ENCODE results near the gene TMTC4. TPM values are rescaled to one million over a fixed set of nuclear protein-coding genes. Genes with fewer than 3 reads are reported as not detected.
"Not testable (repeated sequence)": the region's sequence is repeated elsewhere in the genome, so short reads cannot be mapped to it uniquely, and the experiment has no call there.

The TMTC4 gene
- total RNA-seq: 16.4 and 19.4 TPM in 2 replicates
- polyA plus RNA-seq (2012): 3.6 TPM

DNA sequence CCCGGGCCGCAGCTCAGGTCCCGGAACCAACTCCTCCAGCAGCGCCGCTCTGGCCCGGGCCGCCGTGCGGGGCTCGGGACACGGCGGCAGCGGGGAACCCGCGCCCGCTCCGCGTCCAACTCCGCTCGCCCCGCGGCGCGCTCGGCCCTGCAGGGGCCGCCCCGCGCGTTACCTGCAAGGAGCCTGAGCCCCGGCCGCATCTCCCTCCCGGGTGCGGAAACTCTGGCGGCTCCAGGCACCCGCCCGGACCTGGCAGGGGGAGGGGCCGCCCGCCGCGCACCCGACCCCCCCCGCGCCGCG is at the start of gene TMTC4:
TSS of gene TMTC4 (minus strand) at position 224 of the 300 bp plus-strand sequence. CDS start 4,433 bp downstream, outside the sequence.
- DNase-seq (ENCODE audit: low read depth): no peak

GRCh38 chr13:100722517-100722916 is 47.9 kb upstream of the TMTC4 start:
- DNase-seq (ENCODE audit: low read depth): no peak

DNA sequence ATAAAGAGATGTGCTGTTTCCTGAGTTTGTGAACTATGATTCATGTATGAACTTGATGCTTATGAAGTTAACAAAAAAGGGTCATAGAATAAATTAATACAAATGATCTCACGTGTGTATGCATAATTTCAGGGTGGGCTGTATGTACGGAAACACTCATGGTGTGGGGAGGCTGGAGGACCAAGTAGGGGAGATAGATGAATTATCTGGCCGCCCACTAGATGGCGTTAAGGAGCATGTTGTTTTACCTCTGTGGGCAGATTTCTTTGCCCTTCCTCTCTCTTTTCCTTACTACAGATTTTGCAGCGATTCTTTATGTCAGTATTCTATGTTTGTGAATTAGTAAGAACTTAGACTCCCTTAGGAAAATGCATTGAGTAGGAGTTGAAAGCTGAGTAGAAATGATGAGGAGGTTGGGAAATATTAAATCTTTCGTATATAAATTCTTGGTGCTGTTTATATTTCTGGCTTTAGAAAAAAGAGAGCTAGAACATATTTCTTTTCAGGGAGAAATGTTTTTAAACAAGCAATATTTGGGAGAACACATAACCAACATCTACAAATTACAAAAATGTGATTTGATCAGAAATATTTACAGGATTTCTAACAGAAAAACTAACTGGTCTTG is 47.4 kb upstream of the TMTC4 start:
- peak; percentile 66 for DNase-seq (ENCODE audit: low read depth)

DNA sequence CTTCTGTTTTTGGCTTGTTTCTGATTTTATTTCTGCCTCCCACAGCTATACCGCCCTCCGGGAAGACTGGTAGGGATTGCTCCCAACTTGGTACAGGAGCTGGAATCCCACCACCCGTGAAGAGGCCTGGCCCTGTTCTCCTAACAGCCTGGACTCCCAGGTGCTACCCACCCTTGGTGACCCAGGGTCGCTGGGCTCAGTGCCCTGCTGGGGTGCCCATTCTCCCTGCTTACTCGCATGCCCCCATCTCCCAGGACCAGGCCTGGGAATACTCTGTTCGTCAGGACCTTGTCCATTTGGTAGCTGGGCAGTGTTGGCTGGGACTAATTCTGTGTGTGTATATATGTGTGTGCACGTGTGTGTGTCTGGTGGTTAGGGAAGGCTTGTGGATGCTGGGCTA is 41.0 kb upstream of the TMTC4 start:
- no peak for DNase-seq (ENCODE audit: low read depth)

GRCh38 chr13:100714478-100714877 is 39.9 kb upstream of the TMTC4 start:
- DNase-seq (ENCODE audit: low read depth): no peak

GRCh38 chr13:100710176-100710575 is 35.6 kb upstream of the TMTC4 start:
- no peak for DNase-seq (ENCODE audit: low read depth)

DNA sequence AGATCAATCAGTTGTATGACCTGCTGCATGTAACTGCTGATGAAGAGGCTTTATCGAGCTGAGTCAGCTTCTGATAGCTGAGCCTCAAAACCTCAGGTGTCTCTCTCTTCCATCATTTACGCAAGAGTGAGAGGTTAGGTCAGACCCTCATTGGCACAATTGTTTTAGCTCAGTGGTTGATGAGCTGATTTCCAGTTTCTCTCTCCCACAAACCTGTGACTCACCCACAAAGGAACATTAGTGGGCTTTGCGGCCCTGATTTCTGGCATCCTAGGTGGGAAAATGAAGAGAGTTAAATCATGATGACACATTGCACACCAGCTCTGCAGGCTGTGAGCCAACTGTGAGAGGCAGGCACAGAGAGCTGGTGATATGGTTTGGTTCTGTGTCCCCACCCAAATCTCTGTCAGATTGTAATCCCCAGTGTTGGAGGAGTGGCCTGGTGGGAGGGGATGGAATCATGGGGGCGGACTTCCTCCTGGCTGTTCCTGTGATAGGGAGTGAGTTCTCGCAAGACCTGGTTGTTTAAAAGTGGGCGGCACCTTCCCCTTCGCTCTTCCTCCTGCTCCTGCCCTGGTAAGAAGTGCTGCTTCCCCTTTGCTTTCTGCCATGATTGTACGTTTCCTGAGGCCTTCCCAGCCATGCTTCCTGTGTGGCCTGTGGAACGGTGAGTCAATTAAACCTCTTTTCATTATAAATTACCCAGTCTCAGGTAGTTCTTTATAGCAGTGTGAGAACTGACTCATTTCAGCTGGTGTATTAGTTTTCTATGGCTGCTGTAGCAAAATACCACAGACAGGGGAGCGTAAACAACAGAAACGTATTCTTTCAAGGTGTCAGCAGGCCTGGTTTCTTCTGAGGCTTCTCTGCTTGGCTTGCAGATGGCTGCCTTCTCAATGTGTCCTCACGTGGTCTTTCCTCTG is 33.5 kb upstream of the TMTC4 start:
- peak; percentile 20 for DNase-seq (ENCODE audit: low read depth)

- DNase-seq (ENCODE audit: low read depth): not testable (repeated sequence)
Observed at GRCh38 chr13:100698331-100698730, 23.7 kb upstream of the TMTC4 start.

GRCh38 chr13:100695509-100695773 is 20.8 kb upstream of the TMTC4 start:
- no peak for DNase-seq (ENCODE audit: low read depth)

DNA sequence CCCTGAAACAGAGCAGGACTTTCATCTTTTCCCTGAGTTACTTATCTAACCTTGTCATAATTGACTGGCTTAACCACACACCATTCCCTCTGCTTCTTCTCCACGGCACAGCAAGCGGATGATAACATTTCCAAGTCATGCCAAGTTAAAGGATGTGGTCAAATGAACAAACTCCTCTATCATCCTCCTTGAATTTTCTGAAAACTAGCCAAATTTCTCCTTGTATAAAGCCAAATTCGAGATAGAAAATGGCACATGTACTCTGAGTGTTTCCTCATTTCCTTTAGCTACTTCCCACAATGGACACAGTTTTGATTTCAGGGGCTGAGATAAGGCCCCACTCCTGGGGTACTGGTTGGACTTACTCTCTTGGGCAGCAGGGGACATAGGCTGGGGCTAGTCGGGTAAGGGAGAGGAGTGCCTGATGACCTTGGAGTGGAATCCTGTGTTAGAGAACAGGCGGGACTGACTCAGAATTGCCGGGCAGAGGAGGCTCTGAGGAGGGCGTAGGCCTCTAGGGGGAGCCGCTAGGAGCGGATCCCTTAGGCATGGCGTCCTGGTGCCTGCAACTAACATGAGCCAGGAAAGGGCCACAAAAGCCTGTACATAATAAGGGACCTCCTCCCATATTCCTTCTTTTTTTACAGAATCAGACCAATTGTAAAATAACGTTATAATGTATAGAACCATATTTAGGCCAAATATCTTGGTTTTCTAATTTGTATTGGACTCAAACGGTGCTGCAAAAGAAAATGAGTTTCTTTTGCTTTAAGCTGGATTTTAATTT is 20.3 kb upstream of the TMTC4 start:
- DNase-seq (ENCODE audit: low read depth): peak; percentile 68

DNA sequence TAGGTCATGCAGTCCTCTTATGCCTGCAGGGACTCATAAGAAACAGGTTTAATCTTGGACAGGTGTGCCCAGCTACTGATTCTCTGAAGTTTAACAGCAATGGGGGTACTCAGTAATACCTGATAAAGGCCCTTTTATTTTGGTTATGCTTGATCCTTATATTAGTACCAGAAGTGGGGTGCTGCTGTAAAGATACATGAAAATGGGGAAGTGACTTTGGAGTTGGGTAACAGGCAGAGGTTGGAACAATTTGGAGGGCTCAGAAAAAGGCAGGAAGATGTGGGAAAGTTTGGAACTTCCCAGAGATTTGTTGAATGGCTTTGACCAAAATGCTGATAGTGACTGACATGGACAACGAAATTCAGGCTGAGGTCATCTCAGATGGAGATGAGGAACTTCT is 14.6 kb upstream of the TMTC4 start:
- DNase-seq (ENCODE audit: low read depth): no peak

- DNase-seq (ENCODE audit: low read depth): no peak
Observed at GRCh38 chr13:100680131-100680530, 5.5 kb upstream of the TMTC4 start.

DNA sequence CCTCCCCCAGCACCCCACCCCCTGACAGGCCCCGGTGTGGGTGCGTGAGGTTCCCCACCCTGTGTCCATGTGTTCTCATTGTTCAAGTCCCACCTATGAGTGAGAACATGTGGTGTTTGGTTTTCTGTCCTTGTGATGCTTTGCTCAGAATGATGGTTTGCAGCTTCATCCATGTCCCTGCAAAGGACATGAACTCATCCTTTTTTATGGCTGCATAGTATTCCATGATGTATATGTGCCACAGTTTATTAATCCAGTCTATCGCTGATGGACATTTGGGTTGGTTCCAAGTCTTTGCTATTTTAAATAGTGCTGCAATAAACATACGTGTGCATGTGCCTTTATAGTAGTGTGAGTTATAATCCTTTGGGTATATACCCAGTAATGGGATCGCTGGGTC is 2.5 kb upstream of the TMTC4 start:
- DNase-seq (ENCODE audit: low read depth): not testable (repeated sequence)

GRCh38 chr13:100675661-100676129 is 1.1 kb upstream of the TMTC4 start:
- no peak for DNase-seq (ENCODE audit: low read depth)

DNA sequence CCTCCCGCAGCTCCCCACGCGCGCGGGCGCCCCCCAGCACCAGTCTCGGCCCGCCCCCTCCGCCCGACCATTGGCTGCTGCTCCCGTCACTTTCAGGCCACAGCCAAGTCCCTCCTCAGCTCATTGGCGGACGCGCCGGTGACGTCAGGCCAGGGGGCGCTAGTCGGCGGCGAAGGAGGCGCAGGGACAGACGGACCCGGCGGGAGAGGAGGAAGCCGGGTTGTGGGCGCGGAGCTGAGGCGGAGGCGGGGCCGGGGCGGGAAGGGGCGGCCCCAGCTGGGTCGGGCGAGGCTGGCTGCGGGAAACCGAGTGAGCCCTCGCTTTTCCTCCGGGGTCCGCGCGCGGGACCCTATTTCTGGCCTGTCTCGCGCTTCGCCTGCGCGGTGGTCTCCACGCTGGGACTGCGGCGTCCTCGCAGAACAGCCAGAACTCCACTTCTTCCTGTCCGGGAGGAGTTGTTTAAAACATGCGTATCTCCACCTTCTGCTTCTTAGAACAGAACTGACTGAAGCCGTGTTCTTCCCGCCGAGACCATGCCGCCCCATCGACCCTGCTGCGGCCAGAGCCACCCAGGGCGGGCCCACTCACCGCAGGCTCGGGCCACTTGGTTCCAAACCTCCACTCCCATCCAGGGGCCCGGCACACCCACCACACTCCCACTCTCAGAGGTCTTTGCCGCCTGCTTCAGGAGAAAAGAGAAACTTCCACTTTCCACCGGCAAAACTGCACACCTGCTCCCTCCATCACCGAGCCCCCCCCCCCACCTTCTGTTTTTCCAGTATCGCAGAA is 471 bp upstream of the TMTC4 start:
- peak; percentile 98 for DNase-seq (ENCODE audit: low read depth)

DNA sequence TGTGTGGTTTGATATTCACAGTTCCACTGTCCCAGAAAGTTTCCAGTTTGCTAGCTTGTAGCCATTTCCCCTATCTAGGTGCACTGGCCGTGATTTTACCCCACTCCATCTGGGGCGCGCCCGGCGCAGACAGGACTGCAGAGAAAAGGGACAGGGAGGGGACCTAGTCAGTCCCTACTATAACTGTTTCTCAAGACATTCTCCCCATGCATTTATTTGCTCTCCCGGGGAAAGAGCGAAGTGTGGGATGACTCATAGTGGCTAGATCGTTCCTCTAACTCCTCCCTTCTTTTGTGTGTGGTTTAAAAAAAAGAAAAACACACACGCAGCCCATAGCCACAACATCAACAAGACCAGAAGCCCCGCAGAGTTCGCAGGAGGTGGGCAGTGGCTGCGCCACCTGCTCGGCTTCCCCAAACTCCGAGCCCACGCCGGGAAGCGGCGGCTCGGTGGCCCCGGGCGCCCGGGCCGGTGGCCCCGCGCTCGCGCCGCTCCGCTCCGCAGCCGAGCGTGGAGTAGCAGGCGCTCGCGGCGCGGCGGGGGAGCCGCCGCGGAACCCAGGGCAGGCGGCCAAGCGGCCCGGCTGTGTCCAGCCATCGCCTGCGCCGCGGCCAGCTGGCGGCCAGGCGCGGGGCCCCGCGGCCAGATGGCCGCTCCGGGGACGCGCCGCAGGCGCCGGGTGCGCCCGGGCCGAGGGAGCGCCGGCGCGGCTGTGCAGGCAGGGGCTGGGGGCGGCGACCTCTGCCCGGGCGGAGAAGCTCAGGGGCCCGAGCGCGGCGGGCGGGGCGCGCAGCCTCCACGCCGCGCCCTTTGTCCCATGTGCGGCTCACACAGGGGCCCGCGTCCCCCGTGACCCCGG is 653 bp downstream of the TMTC4 start:
- DNase-seq (ENCODE audit: low read depth): peak; percentile 79

- DNase-seq (ENCODE audit: low read depth): no peak
Observed at GRCh38 chr13:100673376-100673712, 1.3 kb downstream of the TMTC4 start.

GRCh38 chr13:100671389-100672182 is 3.0 kb downstream of the TMTC4 start:
- no peak for DNase-seq (ENCODE audit: low read depth)

- peak; percentile 3 for DNase-seq (ENCODE audit: low read depth)
Observed at GRCh38 chr13:100668408-100668807, 6.2 kb downstream of the TMTC4 start.

DNA sequence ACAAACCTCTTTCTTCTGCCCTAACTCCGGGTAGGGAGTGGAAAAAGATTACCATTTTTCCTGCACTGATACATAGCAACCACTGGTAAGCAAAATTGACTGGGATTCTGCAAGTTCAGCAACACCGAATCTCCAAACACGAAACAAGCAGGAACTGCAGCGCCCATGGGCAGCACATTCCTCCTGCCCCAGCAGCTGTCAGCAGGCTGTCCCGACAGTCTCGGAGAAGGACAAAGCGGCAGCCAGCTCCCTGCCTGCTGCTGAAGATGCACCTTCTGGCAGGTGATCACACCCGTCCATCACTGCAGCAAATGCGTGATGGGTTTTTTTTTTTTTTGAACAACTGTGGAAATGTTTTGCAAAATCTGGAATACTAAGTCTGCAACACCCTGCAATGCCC is 6.7 kb downstream of the TMTC4 start:
- no peak for DNase-seq (ENCODE audit: low read depth)

Data from myocyte (in vitro differentiated cells).